ENCODE results near the gene B9D1.
A peak's percentile ranks its signal among the peaks of the same experiment; 100 is the strongest.

- TF ChIP-seq TEAD4 (IDR thresholded peaks at IDR 0.05): no peak
- TF ChIP-seq EP300 (IDR thresholded peaks at IDR 0.05; ENCODE audit: borderline replicate concordance): no peak
- 0 out of 2 replicates have a peak, but pooled peaks have one; percentile 1 for TF ChIP-seq CEBPB (IDR thresholded peaks at IDR 0.05)
- TF ChIP-seq TAF1 (IDR thresholded peaks at IDR 0.05; ENCODE audit: low read depth): no peak
- TF ChIP-seq CREB1 (IDR thresholded peaks at IDR 0.05; ENCODE audit: low read depth): no peak
- TF ChIP-seq YY1 (IDR thresholded peaks at IDR 0.05; ENCODE audit: low read depth): no peak
- TF ChIP-seq MAX (IDR thresholded peaks at IDR 0.05): no peak
- no peak for TF ChIP-seq FOXM1 (IDR thresholded peaks at IDR 0.05; ENCODE audit: borderline replicate concordance, low read depth)
- TF ChIP-seq ZBTB7A (IDR thresholded peaks at IDR 0.05; ENCODE audit: low read depth): no peak
- no peak for TF ChIP-seq USF1 (IDR thresholded peaks at IDR 0.05)
- no peak for TF ChIP-seq TCF12 (IDR thresholded peaks at IDR 0.05; ENCODE audit: low read depth)
- TF ChIP-seq RAD21 (IDR thresholded peaks at IDR 0.05; ENCODE audit: low read depth): no peak
These were observed 23.8 kb upstream of the B9D1 start for GRCh38 chr17:19386051-19386929.
